HG03432 (cell line): Measurements from ENCODE around the gene NTN4.
"Not testable (repeated sequence)": the region's sequence is repeated elsewhere in the genome, so short reads cannot be mapped to it uniquely, and the experiment has no call there.

Experiments used
- ATAC-seq: cut with Tn5 transposase; IDR thresholded peaks from one replicate; pipeline ENCODE4 v1.9.1; 2021; ENCODE audit warnings: mild to moderate bottlenecking, moderate library complexity; ENCODE audit not compliant: unreplicated experiment

Gene NTN4

DNA sequence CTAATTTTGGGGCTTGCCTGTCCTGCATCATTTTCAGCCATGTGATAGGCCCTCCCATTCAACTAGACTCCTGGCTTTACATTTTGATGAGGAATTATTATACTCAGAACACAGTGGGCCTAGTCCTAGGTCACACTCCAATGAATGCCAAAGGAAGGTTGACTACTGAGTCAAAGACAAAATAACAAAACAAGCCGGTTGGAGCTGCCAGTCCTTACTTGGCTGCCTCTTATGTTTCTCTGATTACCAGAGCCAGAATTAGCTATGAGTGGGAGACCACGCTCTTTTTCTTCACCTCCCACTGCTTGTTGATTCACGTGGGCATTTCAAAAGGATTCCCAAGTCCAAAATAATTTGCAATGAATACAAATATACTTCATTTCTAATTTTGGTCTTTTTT is 161.2 kb downstream of the NTN4 start:
- no peak for ATAC-seq

- ATAC-seq, result no peak
Measured at GRCh38 chr12:95626854-95627253, 163.7 kb downstream of the NTN4 start.

DNA sequence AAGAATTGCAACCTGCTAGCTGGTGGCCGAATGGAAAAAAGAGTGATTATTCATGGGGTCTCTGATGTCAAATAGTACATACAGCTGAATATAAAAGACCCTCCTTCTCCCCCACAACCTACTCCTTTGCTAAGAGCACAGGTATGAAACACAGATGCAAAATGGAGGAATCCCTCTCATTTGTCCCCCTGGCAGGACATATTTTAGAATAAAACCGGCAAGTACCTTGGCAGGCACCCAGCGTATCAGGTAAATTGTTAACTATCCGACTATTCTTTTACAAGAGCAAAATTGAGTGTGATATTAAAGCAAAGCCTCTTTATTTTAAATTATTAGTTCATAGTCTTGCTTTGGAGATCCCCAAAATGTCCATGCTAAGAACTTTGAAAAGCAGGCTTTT is 165.6 kb downstream of the NTN4 start:
- ATAC-seq, result no peak

- no peak for ATAC-seq
Measured at GRCh38 chr12:95624589-95624988, 166.0 kb downstream of the NTN4 start.

GRCh38 chr12:95623554-95624170 is 166.9 kb downstream of the NTN4 start:
- ATAC-seq, result no peak

GRCh38 chr12:95622879-95623278 is 167.7 kb downstream of the NTN4 start:
- ATAC-seq, result no peak

- no peak for ATAC-seq
Measured at GRCh38 chr12:95621725-95622124, 168.8 kb downstream of the NTN4 start.

- no peak for ATAC-seq
Measured at GRCh38 chr12:95620171-95620570, 170.4 kb downstream of the NTN4 start.

- ATAC-seq, result not testable (repeated sequence)
Measured at GRCh38 chr12:95616470-95616869, 174.1 kb downstream of the NTN4 start.

DNA sequence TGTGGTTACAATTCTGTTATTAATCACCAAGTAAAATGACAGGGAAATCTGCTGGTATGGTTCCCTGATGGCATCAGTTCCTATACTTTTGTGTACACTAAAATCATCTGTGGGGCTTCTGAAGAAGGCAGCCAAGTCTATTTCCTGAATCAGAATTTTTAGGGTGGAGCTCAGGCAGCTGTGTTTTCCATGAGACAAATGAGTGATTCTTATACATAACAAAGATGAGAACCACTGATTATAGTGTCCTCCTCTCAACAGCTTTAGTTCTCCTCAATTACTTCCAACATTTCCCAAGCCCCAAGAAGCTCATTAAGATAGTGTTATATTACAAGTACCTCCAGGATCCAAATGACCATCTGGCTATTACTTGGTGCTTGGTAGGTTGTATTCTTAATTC is 174.8 kb downstream of the NTN4 start:
- no peak for ATAC-seq

- ATAC-seq, result no peak
Measured at GRCh38 chr12:95614390-95614982, 176.1 kb downstream of the NTN4 start.

DNA sequence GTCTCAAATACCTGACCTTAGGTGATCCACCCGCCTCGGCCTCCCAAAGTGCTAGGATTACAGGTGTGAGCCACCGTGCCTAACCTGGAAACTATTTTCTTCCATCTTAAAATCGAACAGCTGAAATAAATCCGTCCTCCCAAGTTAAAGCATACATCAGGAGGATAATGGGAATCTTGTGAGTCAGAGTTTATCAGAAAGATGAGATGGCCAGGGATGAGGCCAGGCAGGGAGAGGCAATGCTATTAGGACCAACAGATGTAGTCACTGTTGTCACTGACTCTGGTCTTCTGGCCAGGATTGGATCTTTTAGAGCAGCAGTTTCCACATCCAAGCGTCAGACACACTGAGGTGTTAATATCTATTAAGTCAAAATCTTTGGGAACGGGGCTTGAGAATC is 177.5 kb downstream of the NTN4 start:
- ATAC-seq, result no peak

DNA sequence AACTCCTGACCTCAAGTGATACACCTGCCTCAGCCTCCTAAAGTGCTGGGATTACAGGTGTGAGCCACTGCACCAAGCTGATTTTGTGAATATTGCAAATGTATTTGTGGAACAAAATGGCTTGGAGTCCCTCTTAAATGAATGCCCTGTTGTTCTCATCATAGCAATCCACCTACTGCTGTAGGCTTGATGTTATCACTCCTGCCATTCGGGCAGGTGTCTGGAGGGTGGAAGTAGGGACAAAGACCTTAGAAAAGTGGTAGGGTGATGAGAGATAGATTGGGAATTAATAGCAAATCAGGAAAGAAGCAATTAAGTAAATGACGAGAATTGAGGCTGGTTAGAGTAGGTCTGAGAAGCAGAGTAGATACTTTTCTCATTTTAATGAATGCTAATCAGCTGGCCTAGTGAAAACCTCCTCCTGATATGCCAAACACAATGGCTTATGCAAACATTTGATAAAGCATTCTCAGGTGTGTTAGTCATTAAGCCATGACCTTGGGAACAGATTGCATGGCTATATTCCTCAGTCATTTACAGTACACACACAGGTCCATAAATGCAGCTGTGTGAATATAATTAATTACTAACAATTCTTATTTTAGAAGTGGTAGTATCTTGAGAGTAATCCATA is 178.8 kb downstream of the NTN4 start:
- no peak for ATAC-seq

DNA sequence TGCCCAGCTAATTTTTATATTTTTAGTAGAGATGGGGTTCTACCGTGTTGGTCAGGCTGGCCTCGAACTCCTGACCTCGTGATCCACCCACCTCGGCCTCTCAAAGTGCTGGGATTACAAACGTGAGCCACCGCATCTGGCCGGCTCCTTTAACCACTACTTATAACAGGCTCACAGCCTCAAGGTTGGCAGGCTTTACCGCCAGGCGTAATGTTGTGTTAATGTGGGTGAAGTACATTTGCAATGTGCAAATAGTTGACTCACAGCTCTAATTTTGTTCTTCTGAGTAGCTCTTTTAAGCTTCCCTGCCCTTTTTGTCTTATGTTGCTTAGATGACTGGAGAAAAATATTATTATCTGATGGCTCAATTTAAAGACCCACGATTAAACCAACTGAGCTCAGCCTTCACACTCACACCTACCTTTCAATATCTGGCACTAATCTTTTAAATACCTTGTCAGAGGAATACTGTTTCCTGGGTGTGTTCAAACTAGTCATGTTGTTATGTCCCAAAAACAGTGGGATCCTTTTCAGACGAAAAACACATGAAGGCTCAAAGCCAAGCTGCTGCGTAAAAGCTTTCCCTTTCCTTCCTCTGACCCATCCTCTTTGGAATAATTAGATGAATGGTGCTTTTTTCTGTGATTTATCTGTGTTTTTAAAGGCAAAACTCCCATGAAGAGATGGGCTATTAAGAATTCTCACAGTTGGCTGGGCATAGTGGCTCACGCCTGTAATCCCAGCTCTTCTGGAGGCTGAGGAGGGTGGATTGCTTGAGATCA is 182.1 kb downstream of the NTN4 start:
- no peak for ATAC-seq
